Gastrocnemius medialis (tissue), 4 donors: ENCODE results near the gene UBASH3B. TPM values are rescaled to one million over a fixed set of nuclear protein-coding genes. Genes with fewer than 3 reads are reported as not detected.
A peak's percentile ranks its signal among the peaks of the same experiment; 100 is the strongest.

Experiments
- ATAC-seq, 2 donors: fragments of 150-250 bp; one replicate each; pipeline ENCODE4 v1.9.1; 2016
- DNase-seq, 2 donors: peaks; one replicate each; pipeline ENCODE4 v3.0.0-alpha.2; 2019
- H3K27ac ChIP-seq, 4 donors: fragments of 200-600 bp; sonication (generic); 1 replicate in 1 of 4; 2 replicates in 3 of 4; pipeline ENCODE4 v1.5.1; 2016 to 2018; ENCODE audit warnings: mild to moderate bottlenecking in 2 of 4, moderate library complexity in 1 of 4
- H3K27me3 ChIP-seq, 3 donors: fragments of 200-600 bp; sonication (generic) in 2 of 3; 1 replicate in 1 of 3; 2 replicates in 2 of 3; pipeline versions ENCODE4 v1.5.1 to v1.6.0; 2016 to 2019; ENCODE audit warnings: mild to moderate bottlenecking in 1 of 3, moderate library complexity in 1 of 3
- H3K36me3 ChIP-seq, 2 donors: fragments of 200-600 bp; sonication (generic) in 1 of 2; one replicate each; pipeline ENCODE4 v1.5.1; 2017 to 2018
- H3K4me1 ChIP-seq, 2 donors: fragments of 200-600 bp; sonication (generic) in 1 of 2; one replicate each; pipeline ENCODE4 v1.5.1; 2016 to 2017; ENCODE audit warnings: mild to moderate bottlenecking in 2 of 2
- H3K4me3 ChIP-seq, 4 donors: fragments of 200-600 bp; sonication (generic) in 3 of 4; 1 replicate in 1 of 4; 2 replicates in 3 of 4; pipeline ENCODE4 v1.5.1; 2016 to 2019; ENCODE audit warnings: mild to moderate bottlenecking in 2 of 4
- H3K9me3 ChIP-seq, 3 donors: fragments of 200-600 bp; sonication (generic) in 2 of 3; 1 replicate in 1 of 3; 2 replicates in 2 of 3; pipeline ENCODE4 v1.5.1; 2016 to 2019
- CTCF ChIP-seq, 5 experiments: fragments of 450-650 bp in 3 of 5; fragments of 200-600 bp in 2 of 5; sonication (generic) in 2 of 5; IDR thresholded peaks in 4 of 5; conservative IDR thresholded peaks in 1 of 5; 1 replicate in 4 of 5; 2 replicates in 1 of 5; pipeline ENCODE4 v1.5.1; 2016 to 2019; ENCODE audit warnings: antibody characterized with exemption in 5 of 5, mild to moderate bottlenecking in 3 of 5, moderate library complexity in 3 of 5
- POLR2A ChIP-seq, 2 donors: fragments of 450-650 bp; IDR thresholded peaks; one replicate each; pipeline ENCODE4 v1.6.1; 2017; ENCODE audit warnings: antibody characterized with exemption in 2 of 2, mild to moderate bottlenecking in 2 of 2, moderate library complexity in 2 of 2
- in situ Hi-C, 4 donors: fragments of 200-750 bp; cut with MboI; loops; one replicate each; pipeline versions ENCODE4 v1.15.0 to v1.8.0; 2017; ENCODE audit warnings: low sequenced_read_pairs in 4 of 4
- intact Hi-C: fragments of 100-400 bp; cut with DNase I; formaldehyde crosslinking; loops from one replicate; pipeline ENCODE4 v1.15.1; 2023; ENCODE audit warnings: low total_unique reads
- total RNA-seq, 4 donors: library from RNA; depleted of rRNA; stranded (reverse); fragments of >200 nt; gene quantifications; one replicate each; pipeline versions ENCODE4 v1.1.0 to v1.2.3, GENCODE V29; 2016

UBASH3B gene
- total RNA-seq, 4 donors from 2014 or later, result 0.32 to 2.9 (median 0.87) TPM

GRCh38 chr11:122782222-122782621 lies 126.7 kb downstream of the UBASH3B start:
- peaks cover 11 to 15% of the 10 kb centered on the region in 2 donors for H3K4me1 ChIP-seq
- in situ Hi-C loops, result loop anchor here in 1 of 4 donors (10.0 kb wide), 1 partner anchor 147 kb away; no protein-coding TSS in a partner anchor
- no peak overlapping the region for H3K27ac ChIP-seq
- H3K27me3 ChIP-seq, result no peaks in the 10 kb centered on the region
- intact Hi-C loops, result no loop called here
- ATAC-seq (no peak), DNase-seq (no peak)
- H3K36me3 ChIP-seq, result no peaks in the 10 kb centered on the region
- no peak overlapping the region for H3K4me3 ChIP-seq
- no peaks in the 10 kb centered on the region for H3K9me3 ChIP-seq
- TF ChIP-seq POLR2A (IDR thresholded peaks at IDR 0.05) (no peak), CTCF (IDR thresholded peaks at IDR 0.05 in 4 of 5, conservative IDR thresholded peaks at IDR 0.05 in 1 of 5) (no peak)

- intact Hi-C loops (no loop called here), in situ Hi-C loops (loop anchor here in 1 of 4 donors (10.0 kb wide), 1 partner anchor 150 kb away; no protein-coding TSS in a partner anchor)
- Histone ChIP-seq H3K4me3 (no peak overlapping the region), H3K36me3 (no peaks in the 10 kb centered on the region), H3K27ac (peak overlapping the region; percentile 42 to 60 (median 56)), H3K9me3 (no peaks in the 10 kb centered on the region), H3K4me1 (peaks cover 11 to 15% of the 10 kb centered on the region in 2 donors), H3K27me3 (no peaks in the 10 kb centered on the region)
- DNase-seq, result peak; percentile 50 to 51
- peak; percentile 53 to 65 for ATAC-seq
- TF ChIP-seq POLR2A (IDR thresholded peaks at IDR 0.05), result no peak
- TF ChIP-seq CTCF (IDR thresholded peaks at IDR 0.05 in 4 of 5, conservative IDR thresholded peaks at IDR 0.05 in 1 of 5), result no peak
Measured at GRCh38 chr11:122784325-122784955, 128.9 kb downstream of the UBASH3B start.

- H3K27ac ChIP-seq, result peak overlapping the region; percentile 4 to 60 (median 54)
- no peak overlapping the region for H3K4me3 ChIP-seq
- in situ Hi-C loops (loop anchor here in 1 of 4 donors (10.0 kb wide), 1 partner anchor 150 kb away; no protein-coding TSS in a partner anchor), intact Hi-C loops (no loop called here)
- ATAC-seq (peak in 1 of 2 donors; percentile 38), DNase-seq (peak; percentile 11 to 25)
- TF ChIP-seq POLR2A (IDR thresholded peaks at IDR 0.05), result no peak
- no peak for TF ChIP-seq CTCF (IDR thresholded peaks at IDR 0.05 in 4 of 5, conservative IDR thresholded peaks at IDR 0.05 in 1 of 5)
- H3K9me3 ChIP-seq, result no peaks in the 10 kb centered on the region
- H3K36me3 ChIP-seq, result no peaks in the 10 kb centered on the region
- no peaks in the 10 kb centered on the region for H3K27me3 ChIP-seq
- peaks cover 11 to 15% of the 10 kb centered on the region in 2 donors for H3K4me1 ChIP-seq
Measured at GRCh38 chr11:122785031-122785541, 129.6 kb downstream of the UBASH3B start.

- TF ChIP-seq POLR2A (IDR thresholded peaks at IDR 0.05) (no peak), CTCF (IDR thresholded peaks at IDR 0.05 in 4 of 5, conservative IDR thresholded peaks at IDR 0.05 in 1 of 5) (no peak)
- intact Hi-C loops (no loop called here), in situ Hi-C loops (loop anchor here in 1 of 4 donors (10.0 kb wide), 1 partner anchor 152 kb away; no protein-coding TSS in a partner anchor)
- H3K27me3 ChIP-seq, result no peaks in the 10 kb centered on the region
- DNase-seq (peak in 1 of 2 donors; percentile 32), ATAC-seq (peak in 1 of 2 donors; percentile 52)
- peak overlapping the region in 2 of 4 donors; percentile 9 to 51 for H3K27ac ChIP-seq
- no peaks in the 10 kb centered on the region for H3K36me3 ChIP-seq
- H3K9me3 ChIP-seq, result no peaks in the 10 kb centered on the region
- H3K4me3 ChIP-seq, result no peak overlapping the region
- H3K4me1 ChIP-seq, result peaks cover 11 to 15% of the 10 kb centered on the region in 2 donors
Measured at GRCh38 chr11:122786896-122787295, 131.4 kb downstream of the UBASH3B start.
